H9 (cell line): Measurements from ENCODE around the gene PDE7B. TPM values are rescaled to one million over a fixed set of nuclear protein-coding genes. Genes with fewer than 3 reads are reported as not detected.

ENCODE experiments used
- DNase-seq: peaks from one replicate; pipeline ENCODE4 v3.0.0-alpha.2; 2017
- H2AFZ ChIP-seq: one replicate; pipeline ENCODE4 v1.6.1; 2013; ENCODE audit warnings: mild to moderate bottlenecking, low read length, control low read depth, moderate library complexity
- H2AK5ac ChIP-seq: 2 replicates; pipeline ENCODE4 v1.6.1; 2013; ENCODE audit warnings: low read length, control low read depth, mixed read lengths; ENCODE audit not compliant: insufficient read length
- H2BK120ac ChIP-seq: one replicate; pipeline ENCODE4 v1.6.1; 2013; ENCODE audit warnings: low read depth, mild to moderate bottlenecking, low read length, control low read depth, inconsistent platforms; ENCODE audit not compliant: poor library complexity, severe bottlenecking
- H2BK12ac ChIP-seq: 2 replicates; pipeline ENCODE4 v1.6.1; 2013; ENCODE audit warnings: low read length, control low read depth, mixed read lengths, low read depth; ENCODE audit not compliant: insufficient read length
- H2BK15ac ChIP-seq: 2 replicates; pipeline ENCODE4 v1.6.1; 2013; ENCODE audit warnings: low read depth, low read length, control low read depth
- H2BK20ac ChIP-seq: one replicate; pipeline ENCODE4 v1.6.1; 2013; ENCODE audit warnings: low read depth, mild to moderate bottlenecking, low read length, control low read depth, inconsistent platforms; ENCODE audit not compliant: poor library complexity, severe bottlenecking
- H2BK5ac ChIP-seq: 2 replicates; pipeline ENCODE4 v1.6.1; 2013; ENCODE audit warnings: low read length, control low read depth, mixed read lengths; ENCODE audit not compliant: insufficient read length
- H3K14ac ChIP-seq: 2 replicates; pipeline ENCODE4 v1.6.1; 2013; ENCODE audit warnings: low read length, control low read depth; ENCODE audit not compliant: insufficient read depth
- H3K18ac ChIP-seq: 2 replicates; pipeline ENCODE4 v1.6.1; 2013; ENCODE audit warnings: low read depth, mild to moderate bottlenecking, mixed read lengths, low read length, control low read depth; ENCODE audit not compliant: insufficient read length
- H3K23ac ChIP-seq: 2 replicates; pipeline ENCODE4 v1.6.1; 2013; ENCODE audit warnings: low read length, control low read depth, mixed read lengths, low read depth; ENCODE audit not compliant: insufficient read length
- H3K23me2 ChIP-seq: 2 replicates; pipeline ENCODE4 v1.6.1; 2013; ENCODE audit warnings: low read depth, mild to moderate bottlenecking, mixed read lengths, low read length, control low read depth; ENCODE audit not compliant: insufficient read length, poor library complexity, severe bottlenecking
- H3K27ac ChIP-seq: 2 replicates; pipeline ENCODE4 v1.5.1; 2013; ENCODE audit warnings: low read length, control low read depth, mixed read lengths, low read depth; ENCODE audit not compliant: insufficient read length
- H3K27me3 ChIP-seq: 2 replicates; pipeline ENCODE4 v1.6.1; 2013; ENCODE audit warnings: low read length, control low read depth, inconsistent platforms; ENCODE audit not compliant: insufficient read depth
- H3K4ac ChIP-seq: 2 replicates; pipeline ENCODE4 v1.6.1; 2013; ENCODE audit warnings: low read depth, mild to moderate bottlenecking, control low read depth, inconsistent platforms, low read length, moderate library complexity
- H3K4me1 ChIP-seq: 2 replicates; pipeline ENCODE4 v1.6.1; 2013; ENCODE audit warnings: low read length, control low read depth, inconsistent platforms; ENCODE audit not compliant: insufficient read depth
- H3K4me2 ChIP-seq: 2 replicates; pipeline ENCODE4 v1.6.1; 2013; ENCODE audit warnings: low read length, control low read depth, mixed read lengths; ENCODE audit not compliant: insufficient read length, insufficient read depth
- H3K56ac ChIP-seq: 2 replicates; pipeline ENCODE4 v1.6.1; 2013; ENCODE audit warnings: low read depth, mild to moderate bottlenecking, mixed read lengths, low read length, control low read depth; ENCODE audit not compliant: insufficient read length
- H3K79me1 ChIP-seq: 2 replicates; pipeline ENCODE4 v1.6.1; 2013; ENCODE audit warnings: low read depth, mild to moderate bottlenecking, moderate library complexity, low read length, control low read depth, inconsistent platforms; ENCODE audit not compliant: insufficient read depth, poor library complexity, severe bottlenecking
- H3K79me2 ChIP-seq: 2 replicates; pipeline ENCODE4 v1.6.1; 2013; ENCODE audit warnings: low read length, control low read depth, inconsistent platforms; ENCODE audit not compliant: insufficient read depth
- H3K9ac ChIP-seq: 2 replicates; pipeline ENCODE4 v1.6.1; 2013; ENCODE audit warnings: low read length, control low read depth, mixed read lengths; ENCODE audit not compliant: insufficient read length; ENCODE audit errors: extremely low read depth
- H3K9me3 ChIP-seq: one replicate; pipeline ENCODE4 v1.6.1; 2013; ENCODE audit warnings: low read depth, low read length, inconsistent platforms; ENCODE audit not compliant: control insufficient read depth
- H3T11ph ChIP-seq: one replicate; pipeline ENCODE4 v1.6.1; 2013; ENCODE audit warnings: mild to moderate bottlenecking, low read length, control low read depth, inconsistent platforms
- H4K20me1 ChIP-seq: one replicate; pipeline ENCODE4 v1.6.1; 2013; ENCODE audit not compliant: control insufficient read depth, insufficient read length, insufficient read depth
- H4K5ac ChIP-seq: 2 replicates; pipeline ENCODE4 v1.6.1; 2013; ENCODE audit warnings: low read depth, mild to moderate bottlenecking, mixed read lengths, low read length, control low read depth; ENCODE audit not compliant: insufficient read length
- H4K8ac ChIP-seq: replicated peaks from 2 replicates; pipeline ENCODE4 v1.6.1; 2013; ENCODE audit warnings: low read length, control low read depth, mixed read lengths, low read depth; ENCODE audit not compliant: insufficient read length
- H4K91ac ChIP-seq: 2 replicates; pipeline ENCODE4 v1.6.1; 2013; ENCODE audit warnings: low read depth, mild to moderate bottlenecking, moderate library complexity, mixed read lengths, low read length, control low read depth; ENCODE audit not compliant: insufficient read length
- H3K27ac Mint-ChIP-seq, 3 experiments: 2 replicates in 2 of 3; 3 replicates in 1 of 3; pipeline ENCODE4 v1.8.0; 2020 to 2021; ENCODE audit warnings: mixed read lengths in 3 of 3, mild to moderate bottlenecking in 1 of 3, moderate library complexity in 1 of 3
- H3K27me3 Mint-ChIP-seq: 2 replicates; pipeline ENCODE4 v1.8.0; 2021; ENCODE audit warnings: low read depth, mild to moderate bottlenecking, moderate library complexity, mixed read lengths
- H3K36me3 Mint-ChIP-seq, 3 experiments: 2 replicates in 2 of 3; 3 replicates in 1 of 3; pipeline ENCODE4 v1.8.0; 2020 to 2021; ENCODE audit warnings: low read depth in 3 of 3, mixed read lengths in 3 of 3; ENCODE audit not compliant: insufficient read depth in 1 of 3
- H3K4me1 Mint-ChIP-seq, 2 experiments: 2 replicates each; pipeline ENCODE4 v1.8.0; 2020; ENCODE audit warnings: mixed read lengths in 2 of 2
- H3K4me3 Mint-ChIP-seq, 2 experiments: 2 replicates in 1 of 2; 3 replicates in 1 of 2; pipeline ENCODE4 v1.8.0; 2020 to 2021; ENCODE audit warnings: mild to moderate bottlenecking in 2 of 2, mixed read lengths in 2 of 2, moderate library complexity in 1 of 2
- H3K9me3 Mint-ChIP-seq, 2 experiments: 2 replicates in 1 of 2; 3 replicates in 1 of 2; pipeline ENCODE4 v1.8.0; 2020; ENCODE audit warnings: mild to moderate bottlenecking in 2 of 2, mixed read lengths in 2 of 2, moderate library complexity in 1 of 2
- CTCF ChIP-seq: fragments of 200-600 bp; sonication (generic); conservative IDR thresholded peaks from 3 replicates; pipeline ENCODE4 v1.8.0; 2021; ENCODE audit warnings: antibody characterized with exemption, mild to moderate bottlenecking
- WGBS: extraction: QIAGEN DNeasy Blood & Tissue Kit; methylation state at CpG from one replicate; pipeline ENCODE4 v1.1.7; 2013; ENCODE audit warnings: missing lambda C conversion rate, low lambda C conversion rate, mixed read lengths; ENCODE audit not compliant: insufficient read length; ENCODE audit errors: extremely low coverage; 5-methylcytosine and 5-hydroxymethylcytosine counted together
- total RNA-seq: library from RNA; stranded (reverse); gene quantifications from 2 replicates; pipeline ENCODE4 v1.2.1, GENCODE V29; 2021

PDE7B gene
- total RNA-seq, 1 experiment from 2014 or later = not detected

- no peak overlapping the region for H3K4ac ChIP-seq
- no peak overlapping the region for H3T11ph ChIP-seq
- no peak overlapping the region for H2BK20ac ChIP-seq
- H4K20me1 ChIP-seq = no peaks in the 10 kb centered on the region
- no peak overlapping the region for H2AFZ ChIP-seq
- no peaks in the 10 kb centered on the region for H3K23me2 ChIP-seq
- H3K9me3 ChIP-seq = no peaks in the 10 kb centered on the region
- H3K27ac ChIP-seq = no peak overlapping the region
- no peak overlapping the region for H3K14ac ChIP-seq
- Mint-ChIP-seq H3K9me3 (no peaks in the 10 kb centered on the region), H3K27me3 (no peaks in the 10 kb centered on the region), H3K27ac (no peak overlapping the region), H3K36me3 (no peaks in the 10 kb centered on the region; a peak in 1 of 7 replicates), H3K4me3 (no peak overlapping the region), H3K4me1 (no peaks in the 10 kb centered on the region)
- no peak for TF ChIP-seq CTCF
- H2BK12ac ChIP-seq = no peak overlapping the region
- H3K9ac ChIP-seq = no peak overlapping the region
- H2BK120ac ChIP-seq = no peak overlapping the region
- H3K4me2 ChIP-seq = no peak overlapping the region
- no peak overlapping the region for H3K23ac ChIP-seq
- DNase-seq = no peak
- no peaks in the 10 kb centered on the region for H3K79me1 ChIP-seq
- H2BK5ac ChIP-seq = no peak overlapping the region
- no peaks in the 10 kb centered on the region for H3K4me1 ChIP-seq
- WGBS = no CpG with 5 or more reads among the region's 1 CpG
- H4K8ac ChIP-seq = no peak overlapping the region
- H3K56ac ChIP-seq = no peak overlapping the region
- H2AK5ac ChIP-seq = no peak overlapping the region
- no peaks in the 10 kb centered on the region for H3K79me2 ChIP-seq
- H3K18ac ChIP-seq = no peak overlapping the region
- H4K91ac ChIP-seq = no peak overlapping the region
- no peak overlapping the region for H2BK15ac ChIP-seq
- H3K27me3 ChIP-seq = no peaks in the 10 kb centered on the region
- H4K5ac ChIP-seq = no peak overlapping the region
These were observed 122.9 kb downstream of the PDE7B start for GRCh38 chr6:135974426-135974825.
